GM21360 (cell line): ENCODE results near the gene NFX1.

Experiments used
- ATAC-seq: cut with Tn5 transposase; IDR thresholded peaks from one replicate; pipeline ENCODE4 v1.9.1; 2021; ENCODE audit warnings: mild to moderate bottlenecking, moderate library complexity; ENCODE audit not compliant: unreplicated experiment

NFX1 gene

GRCh38 chr9:33415501-33416038 lies 125.3 kb downstream of the NFX1 start:
- peak; percentile 69 for ATAC-seq

- ATAC-seq: no peak
Observed at GRCh38 chr9:33416996-33417395, 126.7 kb downstream of the NFX1 start.

- ATAC-seq: no peak
Observed at GRCh38 chr9:33418090-33418489, 127.8 kb downstream of the NFX1 start.

- no peak for ATAC-seq
Observed at GRCh38 chr9:33419708-33420303, 129.5 kb downstream of the NFX1 start.
